ENCODE results near the gene NLRC5.
A peak's percentile ranks its signal among the peaks of the same experiment; 100 is the strongest.
"Not testable (repeated sequence)": the region's sequence is repeated elsewhere in the genome, so short reads cannot be mapped to it uniquely, and the experiment has no call there.

The NLRC5 gene

GRCh38 chr16:57001026-57001679 lies 11.8 kb downstream of the NLRC5 start:
- no peak for DNase-seq

- no peak for DNase-seq
These were observed 14.4 kb downstream of the NLRC5 start for GRCh38 chr16:57003439-57004386.

- DNase-seq: no peak
These were observed 15.3 kb downstream of the NLRC5 start for GRCh38 chr16:57004387-57005250.

GRCh38 chr16:57005597-57005996 lies 16.2 kb downstream of the NLRC5 start:
- not testable (repeated sequence) for DNase-seq

GRCh38 chr16:57007050-57007449 lies 17.7 kb downstream of the NLRC5 start:
- no peak for DNase-seq

- no peak for DNase-seq
These were observed 18.2 kb downstream of the NLRC5 start for GRCh38 chr16:57007530-57007929.

GRCh38 chr16:57008440-57008839 lies 19.1 kb downstream of the NLRC5 start:
- DNase-seq: no peak

GRCh38 chr16:57009643-57010170 lies 20.4 kb downstream of the NLRC5 start:
- no peak for DNase-seq

GRCh38 chr16:57012353-57012752 lies 23.0 kb downstream of the NLRC5 start:
- no peak for DNase-seq

GRCh38 chr16:57013229-57013628 lies 23.9 kb downstream of the NLRC5 start:
- peak in 1 of 2 experiments; percentile 10 for DNase-seq

- no peak for DNase-seq
These were observed 24.5 kb downstream of the NLRC5 start for GRCh38 chr16:57013902-57014301.

GRCh38 chr16:57016301-57016700 lies 26.9 kb downstream of the NLRC5 start:
- DNase-seq: no peak

- DNase-seq: no peak
These were observed 27.5 kb downstream of the NLRC5 start for GRCh38 chr16:57016831-57017230.

- DNase-seq: no peak
These were observed 27.9 kb downstream of the NLRC5 start for GRCh38 chr16:57017251-57017650.

GRCh38 chr16:57019746-57020145 lies 30.4 kb downstream of the NLRC5 start:
- DNase-seq: no peak

GRCh38 chr16:57020651-57021050 lies 31.3 kb downstream of the NLRC5 start:
- DNase-seq: no peak

- no peak for DNase-seq
These were observed 32.4 kb downstream of the NLRC5 start for GRCh38 chr16:57021757-57022156.

GRCh38 chr16:57022445-57022844 lies 33.1 kb downstream of the NLRC5 start:
- no peak for DNase-seq

- DNase-seq: no peak
These were observed 34.3 kb downstream of the NLRC5 start for GRCh38 chr16:57023541-57024249.

GRCh38 chr16:57024894-57025680 lies 35.7 kb downstream of the NLRC5 start:
- no peak for DNase-seq
